GM19238 (cell line): ENCODE results near the gene KLF2.
"Not testable (repeated sequence)": the region's sequence is repeated elsewhere in the genome, so short reads cannot be mapped to it uniquely, and the experiment has no call there.

Experiments
- DNase-seq: peaks from one replicate; pipeline ENCODE4 v3.0.0; 2011; ENCODE audit warnings: low spot score; ENCODE audit not compliant: insufficient read length

The KLF2 gene

GRCh38 chr19:16324384-16325160 is at the start of gene KLF2:
Gene KLF2 (plus strand): TSS chr19:16324826. CDS start chr19:16324924, 98 bp downstream.
- peak; percentile 89 for DNase-seq

- no peak for DNase-seq
Measured at GRCh38 chr19:16280306-16280705, 44.3 kb upstream of the KLF2 start.

DNA sequence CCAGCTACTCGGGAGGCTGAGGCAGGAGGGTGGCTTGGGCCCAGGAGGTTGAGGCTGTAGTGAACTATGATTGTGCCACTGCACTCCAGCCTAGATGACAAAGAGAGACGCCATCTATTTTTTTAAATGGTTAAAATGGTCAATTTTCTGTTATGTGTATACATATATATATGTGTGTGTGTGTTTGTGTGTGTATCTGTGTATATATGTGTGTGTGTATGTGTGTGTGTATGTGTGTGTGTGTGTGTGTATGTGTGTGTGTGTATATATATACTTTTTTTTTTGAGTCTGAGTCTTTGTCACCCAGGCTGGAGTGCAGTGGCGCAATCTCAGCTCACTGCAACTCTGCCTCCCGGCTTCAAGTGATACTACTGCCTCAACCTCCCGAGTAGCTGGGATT is 42.9 kb upstream of the KLF2 start:
- no peak for DNase-seq

DNA sequence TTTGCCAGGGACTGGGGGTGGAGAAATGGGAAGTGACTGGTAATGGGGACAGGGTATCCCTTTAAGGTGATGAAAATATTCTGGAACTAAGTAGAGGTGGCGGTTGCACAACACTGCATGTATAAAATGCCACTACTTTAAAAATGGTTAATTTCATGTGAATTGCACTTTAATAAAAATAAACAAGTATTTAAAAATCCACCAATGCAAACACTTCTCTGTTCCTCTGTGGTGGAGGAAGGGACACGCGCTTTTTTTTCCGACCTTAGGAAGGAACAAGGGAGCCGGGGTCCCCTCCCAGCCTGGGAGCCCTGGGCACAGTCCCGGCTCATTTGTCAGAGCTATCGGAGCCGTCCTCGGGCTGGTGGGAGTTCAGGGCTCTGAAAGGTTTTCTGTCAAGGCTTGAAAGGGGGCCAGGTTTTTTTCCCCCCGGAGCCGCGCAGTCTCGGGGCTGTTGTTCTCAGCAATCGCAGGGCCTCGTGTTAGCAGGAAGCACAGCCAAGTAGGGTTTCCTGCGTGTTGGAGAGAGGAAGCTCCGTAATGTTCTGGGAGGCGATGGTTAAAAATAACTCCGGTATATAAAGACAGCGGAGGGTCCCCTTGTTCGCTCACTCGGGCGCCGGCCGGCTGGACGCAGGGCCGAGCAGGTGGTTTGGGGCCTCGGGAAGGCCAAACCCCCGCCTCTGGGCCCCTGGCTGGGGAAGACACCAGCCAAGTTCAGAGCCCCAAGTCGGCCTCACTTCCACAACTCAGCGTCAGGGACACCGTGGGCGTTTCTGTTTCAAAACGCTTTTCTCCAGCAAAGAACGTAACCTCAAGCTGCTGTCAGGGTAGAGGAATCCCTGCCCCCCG is 41.2 kb upstream of the KLF2 start:
- peak; percentile 50 for DNase-seq

GRCh38 chr19:16284505-16284904 is 40.1 kb upstream of the KLF2 start:
- no peak for DNase-seq

DNA sequence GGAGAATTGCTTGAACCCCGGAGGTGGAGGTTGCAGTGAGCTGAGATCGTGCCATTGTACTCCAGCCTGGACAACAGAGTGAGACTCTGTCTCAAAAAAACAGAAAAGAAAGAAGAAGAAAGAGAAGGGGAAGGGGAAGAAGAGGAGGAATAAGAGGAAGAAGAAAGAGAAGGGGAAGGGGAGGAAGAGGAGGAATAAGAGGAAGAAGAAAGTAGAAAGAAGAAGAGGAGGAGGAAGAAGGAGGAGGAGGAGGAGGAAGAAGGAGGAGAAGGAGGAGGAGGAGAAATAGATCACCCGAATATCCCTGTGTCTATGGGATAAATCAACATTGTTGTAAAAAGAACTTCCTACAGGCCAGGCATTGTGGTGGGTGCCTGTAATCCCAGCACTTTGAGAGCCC is 39.5 kb upstream of the KLF2 start:
- DNase-seq = not testable (repeated sequence)

GRCh38 chr19:16285769-16286498 is 38.7 kb upstream of the KLF2 start:
- no peak for DNase-seq

- no peak for DNase-seq
Measured at GRCh38 chr19:16288544-16288943, 36.1 kb upstream of the KLF2 start.

- DNase-seq = no peak
Measured at GRCh38 chr19:16289594-16289993, 35.0 kb upstream of the KLF2 start.

DNA sequence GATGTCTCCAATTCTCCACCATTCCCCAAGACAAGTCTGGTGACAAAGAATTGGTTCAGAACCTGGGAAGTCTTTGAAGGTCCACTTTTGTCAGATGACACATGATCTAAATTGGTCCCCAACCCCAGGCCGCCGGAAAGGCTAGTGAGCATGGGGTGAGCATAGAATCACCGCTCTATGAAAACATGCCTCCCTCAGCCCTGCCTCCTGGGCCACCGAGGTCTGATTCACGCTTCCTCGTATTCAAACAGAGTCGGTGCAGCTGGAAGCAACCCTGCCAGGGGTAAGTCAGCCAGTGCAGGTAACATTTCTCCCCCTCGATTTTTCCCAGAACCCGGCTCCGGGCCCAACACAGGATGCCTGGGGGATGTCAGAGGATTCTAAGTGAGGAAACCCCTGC is 33.9 kb upstream of the KLF2 start:
- no peak for DNase-seq

GRCh38 chr19:16293118-16294091 is 31.2 kb upstream of the KLF2 start:
- no peak for DNase-seq

- no peak for DNase-seq
Measured at GRCh38 chr19:16295057-16295456, 29.6 kb upstream of the KLF2 start.

GRCh38 chr19:16296713-16297112 is 27.9 kb upstream of the KLF2 start:
- no peak for DNase-seq

DNA sequence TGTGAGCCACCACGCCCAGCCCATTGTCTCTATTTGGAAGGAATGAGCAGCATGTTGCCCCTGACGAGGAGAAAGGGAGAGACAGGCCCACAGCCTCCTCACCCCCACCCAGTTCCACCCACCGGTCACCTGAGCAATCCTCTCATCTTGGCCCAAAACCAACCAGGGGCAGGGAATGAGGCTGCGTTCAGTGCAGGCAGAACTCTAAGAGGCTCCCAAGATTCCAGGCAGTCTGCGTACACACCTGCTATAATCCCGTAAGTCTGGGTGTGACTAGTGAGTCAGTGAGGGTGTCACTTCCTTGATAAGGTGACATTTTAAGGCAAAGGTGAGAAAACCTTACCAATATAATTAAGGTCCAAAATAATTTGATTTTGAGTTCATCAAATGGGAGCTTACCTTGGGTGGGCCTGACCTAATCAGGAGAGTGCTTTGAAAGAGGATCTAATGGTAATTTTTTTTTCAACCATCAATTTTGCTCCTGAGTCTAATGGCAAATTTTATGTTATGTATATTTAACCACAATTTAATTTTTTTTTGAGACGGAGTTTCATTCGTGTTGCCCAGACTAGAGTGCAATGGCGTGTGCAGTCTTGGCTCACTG is 26.9 kb upstream of the KLF2 start:
- DNase-seq = no peak

DNA sequence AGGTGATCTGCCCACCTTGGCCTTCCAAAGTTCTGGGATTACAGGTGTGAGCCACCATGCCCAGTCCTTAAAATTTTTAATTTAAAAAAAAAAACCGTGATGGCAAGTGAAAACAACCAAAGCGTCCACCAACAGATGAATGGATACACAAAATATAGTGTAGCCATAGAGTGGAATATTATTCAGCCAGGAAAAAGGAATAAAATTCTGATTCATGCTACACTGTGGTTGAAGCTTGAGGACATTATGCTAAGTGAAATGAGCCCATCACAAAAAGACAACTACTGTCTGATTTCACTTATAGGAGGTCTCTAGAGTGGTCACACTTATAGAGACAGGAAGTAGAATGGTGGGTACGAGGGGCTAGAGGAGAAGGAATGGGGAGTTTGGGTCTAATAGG is 26.3 kb upstream of the KLF2 start:
- DNase-seq = no peak

- no peak for DNase-seq
Measured at GRCh38 chr19:16301999-16302694, 22.5 kb upstream of the KLF2 start.

DNA sequence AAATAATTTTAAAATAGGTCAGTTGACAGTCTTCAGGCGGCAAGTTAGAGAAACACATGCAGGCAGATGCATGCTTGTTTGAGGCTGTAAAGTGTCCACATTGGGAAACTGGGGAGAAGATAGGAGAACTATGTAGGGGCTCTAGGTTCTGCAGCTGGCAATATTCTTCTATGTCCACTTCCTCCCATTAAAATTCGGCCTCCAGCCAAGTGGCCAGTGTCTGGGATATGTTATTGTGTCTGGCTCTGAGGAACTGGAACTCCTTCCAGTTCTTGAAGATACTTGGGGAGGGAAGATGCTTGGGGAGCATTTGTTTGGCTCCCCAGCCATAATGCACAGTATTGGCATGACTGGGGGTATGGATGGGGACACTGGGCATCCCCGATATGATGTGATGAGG is 20.9 kb upstream of the KLF2 start:
- DNase-seq = no peak

GRCh38 chr19:16304511-16304910 is 20.1 kb upstream of the KLF2 start:
- DNase-seq = not testable (repeated sequence)

GRCh38 chr19:16305060-16305459 is 19.6 kb upstream of the KLF2 start:
- DNase-seq = not testable (repeated sequence)
